ENCODE data around the gene PAIP1.
"Not testable (repeated sequence)": the region's sequence is repeated elsewhere in the genome, so short reads cannot be mapped to it uniquely, and the experiment has no call there.

PAIP1 gene

DNA sequence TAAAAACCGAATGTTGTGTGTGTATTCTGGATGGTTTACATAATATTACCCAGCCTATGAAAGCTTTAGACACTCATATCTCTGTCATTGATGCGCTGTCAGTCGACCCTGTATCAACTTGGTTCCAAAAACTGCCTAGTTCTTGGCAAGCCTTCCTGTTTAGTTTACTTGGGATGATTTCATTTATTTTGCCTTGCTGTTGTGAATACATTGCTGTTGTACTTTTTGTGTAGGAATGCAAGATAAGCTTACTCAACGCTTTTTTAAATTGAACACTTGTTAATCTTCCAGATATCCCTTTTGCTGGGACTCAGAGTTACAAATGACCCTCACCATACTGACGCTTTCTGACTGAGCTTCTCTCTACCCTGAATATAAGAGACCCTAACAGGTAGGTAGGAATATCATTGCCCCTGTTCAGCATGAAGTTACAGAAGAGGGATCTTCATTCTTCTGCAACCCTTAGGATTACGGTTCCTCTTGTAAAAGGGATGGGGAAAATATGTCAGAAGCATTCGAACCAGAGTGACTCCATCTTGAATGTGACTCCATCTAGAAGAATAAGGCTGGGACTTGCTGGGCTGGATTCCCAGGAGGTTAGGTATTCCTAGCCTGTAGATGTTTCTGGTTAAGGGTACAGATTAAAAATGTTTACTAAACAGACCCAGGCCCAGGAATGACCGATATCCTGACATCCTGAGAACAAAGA is 13.7 kb upstream of the PAIP1 start:
- no peak for DNase-seq

DNA sequence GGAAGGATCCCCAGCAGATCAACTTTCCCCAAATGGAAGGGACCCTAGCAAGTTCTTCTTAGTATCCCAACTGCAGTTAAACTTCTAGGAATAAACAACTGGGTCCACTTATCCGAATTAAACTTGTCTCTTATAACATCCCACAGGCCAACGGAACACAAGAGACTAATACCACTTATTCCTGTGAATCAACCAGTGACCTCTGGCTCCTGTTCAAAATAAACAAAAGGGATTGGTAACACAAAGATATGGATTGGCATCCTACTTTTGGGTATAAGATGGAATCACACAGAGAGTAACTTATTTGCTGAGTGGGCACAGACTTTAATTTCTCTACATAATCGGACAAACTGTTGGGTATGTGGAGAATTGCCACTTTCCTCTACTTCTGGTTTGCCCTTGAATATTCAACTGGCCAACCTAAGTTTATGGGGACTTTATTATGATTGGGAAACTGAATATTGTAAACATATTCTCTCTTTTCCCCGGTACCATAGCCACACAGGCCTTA is 12.4 kb upstream of the PAIP1 start:
- DNase-seq = no peak

DNA sequence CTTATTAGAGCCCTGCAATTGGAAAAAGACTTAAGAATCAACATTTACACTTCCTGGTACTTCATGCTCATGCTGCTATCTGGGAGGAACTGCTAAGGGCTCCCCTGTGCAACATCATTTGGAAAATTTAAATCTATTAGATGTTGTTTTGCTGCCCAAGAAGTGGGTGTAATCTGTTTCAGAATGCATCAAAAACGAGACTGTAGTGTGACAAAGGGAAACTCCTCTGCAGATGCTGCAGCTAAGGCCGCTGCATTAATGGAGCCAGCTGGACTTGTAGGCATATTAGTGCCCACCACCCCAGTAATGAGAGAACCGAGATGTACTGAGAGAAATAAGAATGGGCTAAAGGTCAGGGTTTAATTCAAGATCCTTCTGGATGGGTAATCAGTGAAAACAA is 11.1 kb upstream of the PAIP1 start:
- no peak for DNase-seq

DNA sequence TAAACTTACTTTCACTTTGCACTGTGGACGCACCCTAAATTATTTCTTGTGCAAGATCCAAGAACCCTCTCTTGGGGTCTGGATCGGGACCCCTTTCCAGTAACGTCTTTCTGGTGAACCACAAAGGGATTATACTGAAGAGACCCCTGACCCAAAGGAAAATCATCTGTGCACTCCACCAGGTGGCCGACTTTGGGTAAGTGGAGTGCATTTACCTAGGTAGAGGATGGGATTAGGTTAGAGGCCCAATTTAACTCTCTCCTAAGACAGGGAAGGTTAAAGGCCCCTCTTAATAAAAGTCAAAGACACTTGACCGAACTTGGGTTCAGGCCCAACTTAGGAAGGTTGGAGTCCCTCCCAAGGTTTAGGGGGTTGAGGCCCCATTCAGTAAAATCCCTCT is 8.2 kb upstream of the PAIP1 start:
- DNase-seq = no peak

DNA sequence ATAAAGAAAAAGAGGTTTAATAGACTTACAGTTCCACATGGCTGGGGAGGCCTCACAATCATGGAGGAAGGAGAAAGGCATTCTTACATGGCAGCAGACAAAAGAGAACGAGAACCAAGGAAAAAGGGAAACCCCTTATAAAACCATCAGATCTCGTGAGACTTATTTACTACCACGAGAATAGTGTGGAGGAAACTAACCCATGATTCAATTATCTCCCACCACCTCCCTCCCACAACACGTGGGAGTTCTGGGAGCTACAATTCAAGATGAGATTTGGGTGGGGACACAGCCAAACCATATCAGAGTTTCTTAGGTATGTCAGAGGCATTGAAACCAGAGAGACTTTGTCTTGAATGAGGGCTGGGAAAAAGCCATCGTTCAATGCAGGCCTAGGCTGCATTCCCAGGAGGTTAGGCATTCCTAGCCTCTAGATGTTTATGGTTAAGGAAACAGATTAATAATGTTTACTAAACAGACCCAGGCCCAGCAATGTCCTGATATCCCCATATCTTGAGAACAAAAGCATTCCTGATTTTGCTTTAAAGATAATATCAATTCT is 7.5 kb upstream of the PAIP1 start:
- no peak for DNase-seq

DNA sequence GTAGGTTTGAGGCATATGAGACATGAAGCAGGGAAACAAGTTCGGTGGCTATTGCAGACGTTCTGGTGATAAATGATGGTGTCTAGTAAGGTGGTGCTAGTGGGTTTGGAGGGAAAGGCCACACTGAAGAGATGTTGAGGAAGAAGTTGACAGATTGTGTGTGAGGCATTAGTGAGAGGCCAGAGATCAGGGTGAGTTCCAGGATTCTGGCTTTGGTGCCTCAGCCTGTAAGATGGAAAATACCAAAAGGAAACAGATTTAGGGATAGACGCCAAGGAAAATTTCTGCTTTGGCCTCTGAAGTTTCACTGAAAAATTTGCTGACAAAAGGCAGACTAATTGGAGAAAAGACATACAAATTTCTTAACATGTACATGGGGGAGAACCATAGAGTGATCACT is 6.4 kb upstream of the PAIP1 start:
- DNase-seq = no peak

DNA sequence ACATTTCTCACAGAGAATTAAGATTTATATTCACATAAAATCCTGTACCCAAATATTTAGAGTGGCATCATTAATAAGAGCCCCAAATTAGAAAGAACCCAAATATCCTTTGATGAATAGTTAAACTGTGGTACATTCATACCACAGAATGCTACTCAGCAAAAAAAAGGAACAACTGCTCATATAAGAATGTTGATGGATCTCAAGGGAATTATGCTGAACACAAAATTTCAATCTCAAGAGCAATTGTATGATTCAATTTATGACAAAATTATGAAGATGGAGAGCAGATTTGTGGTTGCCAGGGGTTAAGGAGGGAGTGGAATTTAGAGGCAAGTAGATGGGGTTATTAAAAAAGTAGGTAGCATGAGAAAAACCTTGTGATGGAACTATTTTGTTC is 4.5 kb upstream of the PAIP1 start:
- no peak for DNase-seq

DNA sequence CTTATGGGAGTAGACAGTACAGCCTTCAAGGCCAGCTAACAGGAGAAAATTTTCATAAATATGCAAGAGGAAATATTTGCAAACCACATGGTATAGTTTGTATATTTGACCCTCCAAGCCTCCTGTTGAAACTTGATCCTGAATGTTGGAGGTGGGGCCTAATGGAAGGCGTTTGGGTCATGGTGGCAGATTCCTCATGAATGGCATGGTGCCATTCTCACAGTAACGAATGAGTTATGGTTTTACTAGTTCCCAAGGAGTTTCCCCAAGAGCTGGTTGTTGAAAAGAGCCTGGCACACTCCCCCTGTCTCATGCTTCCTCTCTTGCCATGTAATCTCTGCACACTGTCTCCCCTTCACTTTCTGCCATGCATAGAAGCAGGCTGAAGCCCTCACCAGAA is 3.3 kb upstream of the PAIP1 start:
- no peak for DNase-seq

DNA sequence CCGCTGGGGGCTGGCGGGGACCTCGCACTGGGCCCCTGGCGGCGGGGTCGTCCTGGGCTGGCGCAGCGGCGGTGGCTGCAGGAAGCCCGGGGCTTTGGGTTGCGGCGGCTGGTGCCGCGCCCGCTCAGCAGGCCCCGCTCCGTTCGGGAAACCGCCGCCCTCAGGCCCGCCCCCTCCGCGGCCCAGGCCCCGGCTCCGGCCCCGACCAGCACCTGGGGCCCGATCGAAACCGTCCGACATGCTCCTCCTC is 345 bp downstream of the PAIP1 start:
- DNase-seq = not testable (repeated sequence)

DNA sequence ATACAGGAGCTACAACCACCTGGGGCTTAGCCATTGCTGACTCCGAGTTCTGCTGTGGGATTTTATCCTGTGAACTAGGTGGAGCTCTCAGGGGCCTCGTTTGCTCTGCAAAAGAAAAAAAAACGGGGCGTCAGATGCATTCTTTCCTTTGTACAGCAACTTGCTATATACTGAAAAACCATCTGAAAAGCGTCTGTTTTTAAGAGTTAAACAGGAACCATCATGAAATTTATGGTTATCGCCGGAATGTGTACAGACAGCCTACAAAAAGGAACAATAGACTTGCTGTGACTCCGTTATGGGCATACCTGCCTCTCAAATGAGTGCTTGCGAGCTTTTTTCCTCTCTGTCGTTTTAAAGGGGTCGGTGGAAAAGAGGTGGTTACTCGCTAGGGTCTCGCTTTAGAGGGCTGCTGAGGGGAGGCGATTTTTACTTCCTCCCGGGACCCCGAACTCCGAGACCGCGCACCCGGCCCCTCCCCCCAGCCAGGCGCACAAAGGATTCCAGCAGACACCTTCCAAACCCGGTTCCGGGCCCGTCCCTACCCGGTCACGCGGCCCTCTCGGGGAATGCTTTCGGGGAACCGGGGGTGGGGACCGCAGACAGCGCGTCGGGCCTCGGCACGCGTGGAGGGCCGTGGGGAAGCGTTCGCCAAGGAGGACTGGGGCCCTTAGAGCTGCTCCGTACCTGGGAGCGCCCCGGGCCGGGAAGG is 826 bp downstream of the PAIP1 start:
- DNase-seq = peak; percentile 15 to 52 (median 31)

DNA sequence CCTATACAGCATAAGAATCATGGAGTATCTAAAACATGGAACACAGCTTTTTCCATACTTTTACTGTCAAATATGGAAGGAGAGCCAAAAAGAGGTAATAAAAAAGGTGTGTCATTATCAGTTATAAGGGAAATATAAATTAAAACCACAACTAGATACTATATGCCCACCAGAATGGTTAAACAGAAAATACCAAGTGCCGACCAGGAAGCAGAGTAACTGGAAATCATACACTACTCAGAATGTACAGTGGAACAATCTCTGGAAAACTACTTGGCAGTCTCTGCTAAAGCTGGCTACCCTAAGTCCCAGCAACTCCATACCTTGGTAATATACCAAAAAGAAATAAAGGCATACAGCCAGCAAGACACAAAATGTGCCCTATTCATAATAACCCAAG is 2.4 kb downstream of the PAIP1 start:
- no peak for DNase-seq

DNA sequence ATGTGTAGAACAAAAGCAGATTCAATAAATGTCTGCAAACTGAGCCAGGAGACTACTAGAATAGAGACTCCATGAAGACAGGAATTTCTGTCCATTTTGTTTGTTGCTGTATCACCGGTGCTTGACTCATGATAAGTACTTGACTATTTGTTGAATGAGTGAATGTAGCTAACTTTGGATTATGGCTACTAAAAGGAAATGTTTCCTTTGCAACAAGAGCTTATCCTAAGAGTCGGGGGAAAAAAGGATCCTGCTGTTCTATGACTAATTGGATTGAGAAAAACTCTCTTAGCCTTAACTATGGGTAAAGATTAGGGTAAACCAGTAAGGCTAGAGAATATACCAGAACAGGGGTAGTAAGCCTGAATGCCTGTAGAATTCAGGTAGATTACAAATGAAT is 3.5 kb downstream of the PAIP1 start:
- DNase-seq = no peak

DNA sequence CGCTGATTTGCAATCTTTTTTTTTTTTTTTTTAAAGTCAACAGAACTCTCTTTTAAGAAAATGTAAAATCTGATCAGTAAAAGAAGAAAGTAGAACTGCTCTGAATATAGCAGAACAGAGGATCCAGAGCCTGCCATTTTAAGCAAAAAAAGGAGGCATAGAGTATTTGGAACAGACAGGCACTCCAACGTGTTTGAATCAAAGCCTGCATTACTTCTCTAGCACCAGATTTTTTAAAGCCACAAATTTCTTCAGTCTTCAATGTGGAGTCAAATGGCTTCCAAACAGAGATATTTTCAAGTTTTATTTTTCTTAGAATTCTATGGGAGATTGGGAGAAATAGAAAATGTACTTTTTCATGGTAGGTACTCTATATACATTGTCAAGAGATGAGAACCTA is 5.1 kb downstream of the PAIP1 start:
- DNase-seq = no peak

DNA sequence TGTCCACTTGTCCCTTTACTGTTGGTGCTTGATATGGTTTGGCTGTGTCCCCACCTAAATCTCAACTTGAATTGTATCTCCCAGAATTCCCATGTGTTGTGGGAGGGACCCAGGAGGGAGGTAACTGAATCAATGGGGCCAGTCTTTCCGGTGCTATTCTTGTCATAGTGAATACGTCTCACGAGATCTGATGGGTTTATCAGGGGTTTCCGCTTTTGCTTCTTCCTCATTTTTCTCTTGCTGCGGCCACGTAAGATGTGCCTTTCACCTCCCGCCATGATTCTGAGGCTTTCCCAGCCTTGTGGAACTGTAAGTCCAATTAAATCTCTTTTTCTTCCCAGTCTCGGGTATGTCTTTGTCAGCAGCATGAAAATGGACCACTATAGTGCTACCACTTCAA is 7.6 kb downstream of the PAIP1 start:
- DNase-seq = not testable (repeated sequence)

DNA sequence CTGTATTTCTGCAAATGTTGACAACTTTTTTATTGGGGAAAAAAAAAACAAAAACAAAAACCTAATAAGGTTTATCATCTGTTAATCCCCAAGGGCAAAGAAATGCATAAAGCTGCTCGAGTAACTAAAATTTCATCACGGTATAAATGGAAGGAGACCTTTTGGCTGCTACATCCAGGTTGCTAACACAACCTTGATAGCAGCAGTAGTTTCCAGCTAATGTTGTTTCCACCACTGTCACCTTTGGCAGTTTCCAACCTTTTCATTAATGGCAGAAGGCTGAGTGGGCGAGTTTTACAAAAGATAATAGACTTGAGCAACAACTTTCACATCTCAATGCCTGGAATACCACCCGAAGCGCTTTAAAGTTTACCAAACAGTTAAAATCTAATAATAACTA is 8.5 kb downstream of the PAIP1 start:
- DNase-seq = no peak

DNA sequence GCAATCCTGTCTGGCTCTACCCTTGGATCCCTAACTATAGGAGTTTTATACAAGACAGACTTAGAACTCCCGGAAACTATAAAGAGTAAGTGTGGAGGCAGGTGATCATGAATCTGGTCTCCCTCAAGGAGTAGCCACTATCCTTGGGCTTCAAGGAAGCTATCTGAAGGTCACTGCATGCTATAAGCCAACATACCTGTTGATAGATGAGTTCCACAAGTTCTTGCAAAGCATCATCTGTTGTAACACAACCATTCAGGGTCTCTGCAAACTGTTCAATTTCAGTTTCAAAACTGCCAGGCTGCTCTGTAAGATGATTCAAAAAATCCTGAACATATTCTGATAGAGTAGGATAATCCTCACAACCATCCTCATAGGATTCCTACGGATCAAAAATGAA is 9.3 kb downstream of the PAIP1 start:
- DNase-seq = no peak

DNA sequence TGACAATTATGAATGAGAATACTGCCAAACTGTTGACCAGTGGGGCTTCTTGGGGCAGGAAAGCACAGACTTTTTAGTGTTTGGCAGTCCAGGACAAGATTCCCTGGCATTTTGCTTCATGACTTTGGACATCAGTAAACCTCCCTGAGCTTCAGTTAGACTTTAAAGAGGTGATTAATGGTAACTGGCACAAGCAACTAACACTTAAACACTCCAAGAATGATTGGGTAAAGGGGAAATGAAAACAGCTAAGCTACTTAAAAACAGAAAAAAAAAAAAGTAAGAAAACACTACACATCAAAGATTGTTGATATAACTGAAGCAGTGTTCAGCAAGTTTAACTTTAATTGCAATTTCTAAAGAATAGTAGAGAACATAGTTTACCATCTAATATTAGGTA is 13.4 kb downstream of the PAIP1 start:
- DNase-seq = no peak

DNA sequence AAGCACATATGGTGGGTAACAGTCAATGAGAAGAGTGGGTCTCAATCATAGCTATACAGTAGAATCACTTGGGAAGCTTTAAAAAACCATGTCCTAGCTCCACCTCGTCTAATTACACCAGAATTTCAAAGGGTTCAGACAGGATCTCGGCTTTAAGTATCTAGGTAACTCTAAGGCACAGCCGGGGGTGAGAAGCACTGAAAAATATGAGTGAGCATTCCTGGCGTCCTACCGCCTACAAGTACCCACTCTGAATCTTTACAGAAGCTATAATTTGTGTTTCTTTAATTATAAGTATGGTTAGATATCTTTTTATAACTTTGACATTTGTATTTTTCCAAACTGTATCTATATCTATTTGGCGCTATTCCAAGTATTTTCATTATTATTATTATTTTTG is 16.1 kb downstream of the PAIP1 start:
- DNase-seq = no peak

DNA sequence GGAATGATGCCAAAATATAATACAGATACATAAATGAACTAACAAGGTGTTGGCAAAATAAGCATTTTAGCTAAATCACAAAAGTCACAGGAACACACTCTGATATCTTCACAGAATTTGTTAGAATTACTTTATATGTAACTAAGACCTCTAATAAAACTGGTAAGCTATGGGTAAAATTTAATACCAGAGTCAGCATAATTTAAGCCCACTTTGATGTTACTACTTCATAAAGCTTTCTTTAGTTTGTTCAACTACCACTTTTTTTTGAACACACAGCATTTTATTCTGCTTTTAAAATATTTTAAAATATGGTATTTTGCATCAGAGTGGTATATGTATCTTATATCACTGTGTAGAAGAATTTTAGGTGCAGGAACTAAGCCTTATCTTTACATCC is 19.9 kb downstream of the PAIP1 start:
- no peak for DNase-seq

DNA sequence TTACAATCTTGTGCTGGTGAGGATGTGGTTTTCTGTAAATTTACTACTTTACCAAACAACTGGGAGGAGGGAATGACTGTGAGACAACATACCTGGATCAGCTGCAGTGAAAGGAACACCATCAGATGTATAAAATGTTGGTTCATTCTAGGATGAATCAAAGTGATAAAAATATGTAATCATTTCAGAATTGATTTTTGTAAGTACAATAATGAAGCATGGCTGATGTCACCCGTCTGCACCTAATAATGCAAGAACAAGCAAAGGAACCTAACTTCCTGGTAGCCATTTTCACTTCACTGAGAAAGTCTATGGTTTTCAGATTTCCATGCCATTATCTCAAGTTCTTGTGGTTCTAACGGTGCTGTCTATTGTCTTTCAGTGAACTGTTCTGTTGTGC is 23.2 kb downstream of the PAIP1 start:
- DNase-seq = peak in 1 of 5 experiments; percentile 42

DNA sequence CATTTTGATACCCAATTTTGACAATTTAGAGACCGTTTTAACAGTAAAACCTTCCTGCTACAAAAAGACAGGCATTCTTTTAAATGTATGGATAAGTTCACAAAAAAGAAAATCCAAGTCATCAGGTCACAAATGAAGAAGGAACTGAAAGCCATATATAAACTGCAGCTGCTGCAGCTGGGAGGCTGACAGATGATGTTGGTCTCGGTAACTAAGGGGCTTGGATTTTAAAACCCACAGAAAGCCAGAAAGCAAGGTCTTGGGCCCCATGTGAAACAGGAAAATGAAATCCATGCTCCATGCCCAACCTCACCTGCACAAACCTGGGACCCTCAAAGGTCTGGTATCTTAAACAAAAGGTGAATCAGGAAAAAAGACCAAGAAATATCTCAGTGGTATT is 26.2 kb downstream of the PAIP1 start:
- DNase-seq = no peak

DNA sequence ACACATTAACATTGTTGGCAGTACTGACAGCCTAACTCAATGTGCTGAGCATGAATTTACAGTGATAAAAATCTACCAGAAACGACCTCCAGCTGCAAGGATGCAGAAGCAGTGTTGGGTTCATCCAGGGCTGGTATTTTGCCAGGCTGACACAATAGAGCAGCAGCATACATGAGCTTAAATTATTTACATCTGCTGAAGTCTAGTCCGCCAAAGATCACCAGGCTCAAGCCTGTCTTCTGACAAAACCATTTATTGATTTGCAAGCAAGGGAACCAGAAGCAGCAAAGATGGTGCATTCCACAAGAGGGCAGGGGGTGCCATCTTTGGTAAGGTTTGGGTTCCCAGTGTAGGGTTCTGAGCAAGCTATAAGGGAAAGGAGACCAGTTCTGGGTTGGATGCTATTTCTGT is 33.2 kb downstream of the PAIP1 start:
- DNase-seq = no peak

DNA sequence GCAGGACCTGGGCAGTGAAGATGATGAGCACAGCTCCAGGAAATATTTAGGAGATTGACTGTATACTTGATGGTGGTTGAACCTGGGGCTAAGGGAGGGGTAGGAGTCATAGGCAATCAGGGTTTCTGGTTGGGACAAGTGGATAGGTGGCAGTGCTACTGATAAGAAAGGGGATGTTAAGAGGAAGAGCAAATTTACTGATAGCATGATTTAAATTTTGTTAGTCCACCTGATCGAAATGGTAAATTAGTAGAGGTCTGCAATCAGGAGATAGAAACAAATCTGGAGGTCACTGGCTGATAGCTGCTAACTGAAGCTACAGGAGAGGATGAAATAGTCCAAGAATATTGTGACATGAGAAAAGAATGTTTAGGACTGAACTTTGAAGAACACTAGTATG is 36.3 kb downstream of the PAIP1 start:
- DNase-seq = no peak

DNA sequence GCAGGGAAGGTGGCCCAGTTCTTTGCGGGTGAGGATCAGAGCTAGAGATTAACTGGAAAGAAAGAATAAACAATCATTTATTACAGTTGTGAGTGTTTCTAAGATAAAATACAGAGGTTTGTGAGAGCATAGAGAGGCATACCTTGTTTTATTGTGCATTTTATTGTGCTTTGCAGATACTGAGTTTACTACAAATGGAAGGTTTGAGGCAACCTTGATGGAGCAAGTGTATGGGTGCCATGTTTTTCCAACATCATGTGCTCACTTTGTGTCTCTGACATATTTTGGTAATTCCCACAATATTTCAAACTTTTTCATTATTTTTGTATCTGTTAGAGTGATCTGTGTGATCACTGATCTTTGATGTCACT is 41.2 kb downstream of the PAIP1 start:
- no peak for DNase-seq
